HG03342 (cell line): ENCODE results near the gene STX10.

Source experiments
- ATAC-seq: cut with Tn5 transposase; IDR thresholded peaks from one replicate; pipeline ENCODE4 v1.9.1; 2021; ENCODE audit warnings: mild to moderate bottlenecking, moderate library complexity; ENCODE audit not compliant: unreplicated experiment

Gene STX10

DNA sequence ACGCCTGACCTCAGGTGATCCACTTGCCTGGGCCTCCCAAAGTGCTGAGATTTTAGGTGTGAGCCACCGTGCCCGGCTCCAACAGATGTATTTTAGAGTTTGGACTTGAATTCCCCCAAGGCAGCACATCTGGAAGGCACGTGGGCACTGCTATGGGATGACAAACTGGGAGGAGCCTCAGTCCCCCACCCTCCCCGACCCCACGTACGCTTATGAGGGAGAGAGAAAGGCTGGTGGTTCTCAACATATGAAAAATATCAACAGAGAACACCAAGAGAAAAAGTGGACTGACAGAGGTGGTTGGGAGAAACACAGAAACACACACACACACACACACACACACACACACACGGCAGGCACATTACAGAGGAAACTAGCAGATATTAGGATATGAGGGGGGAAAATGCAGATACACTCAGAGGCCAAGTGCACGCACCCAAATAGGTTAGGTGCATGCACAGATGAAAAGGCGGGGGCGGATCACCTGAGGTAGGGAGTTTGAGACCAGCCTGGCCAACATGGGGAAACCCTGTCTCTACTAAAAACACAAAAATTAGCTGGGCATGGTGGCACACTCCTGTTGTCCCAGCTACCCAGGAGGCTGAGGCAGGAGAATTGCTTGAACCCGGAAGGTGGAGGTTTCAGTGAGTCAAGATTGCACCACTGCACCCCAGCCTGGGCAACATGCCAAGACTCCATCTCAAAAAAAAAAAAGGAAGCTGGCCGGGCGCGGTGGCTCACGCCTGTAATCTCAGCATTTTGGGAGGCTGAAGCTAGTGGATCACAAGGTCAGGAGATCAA is 3.2 kb downstream of the STX10 start:
- ATAC-seq = no peak

DNA sequence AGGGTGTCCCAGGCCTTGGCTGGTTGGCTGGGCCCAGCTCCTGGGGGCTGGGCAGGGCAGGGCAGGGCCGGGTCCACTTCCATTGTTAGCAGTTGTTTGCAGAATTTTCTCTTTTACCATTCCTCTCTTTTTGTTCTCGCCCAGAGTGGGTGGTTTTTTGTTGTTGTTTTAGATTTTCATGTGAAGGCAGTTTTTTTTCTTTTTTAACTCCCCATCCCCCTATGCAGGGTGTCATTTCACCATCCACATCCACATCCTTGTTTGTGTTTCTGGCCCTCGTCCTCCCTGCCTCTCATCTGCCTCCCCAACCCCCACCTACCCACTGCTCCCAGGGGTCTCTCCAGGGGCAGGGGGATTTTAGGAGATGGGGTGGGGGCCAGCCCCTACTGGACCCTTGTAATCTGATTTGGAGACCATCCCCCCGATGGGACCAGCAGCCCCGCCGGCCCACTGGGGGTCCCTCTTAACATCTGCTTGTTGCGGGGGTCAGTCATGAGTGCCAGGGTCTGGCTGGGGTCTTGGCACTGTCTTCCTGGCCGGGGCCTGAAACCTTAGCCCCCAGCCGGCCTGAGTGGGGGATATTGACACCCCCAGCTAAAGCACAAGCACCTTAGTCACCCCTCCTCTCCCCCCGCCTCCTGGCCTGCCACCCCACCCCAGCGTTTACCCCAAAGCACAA is 10.4 kb downstream of the STX10 start:
- no peak for ATAC-seq

DNA sequence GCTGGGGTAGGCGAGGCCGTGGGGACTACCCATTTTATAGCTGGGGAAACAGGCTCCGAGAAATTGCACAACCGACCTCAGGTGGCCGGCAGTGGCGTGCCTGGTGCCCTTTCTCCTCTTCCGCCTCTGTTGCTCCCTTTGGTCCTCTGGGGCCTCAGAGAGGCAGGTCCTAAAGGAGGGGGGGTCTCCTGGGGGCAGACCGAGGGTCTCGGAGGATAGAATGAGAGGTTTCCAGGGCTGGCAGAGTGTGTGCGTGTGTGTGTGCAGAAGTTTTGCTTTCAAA is 11.3 kb downstream of the STX10 start:
- ATAC-seq = no peak

DNA sequence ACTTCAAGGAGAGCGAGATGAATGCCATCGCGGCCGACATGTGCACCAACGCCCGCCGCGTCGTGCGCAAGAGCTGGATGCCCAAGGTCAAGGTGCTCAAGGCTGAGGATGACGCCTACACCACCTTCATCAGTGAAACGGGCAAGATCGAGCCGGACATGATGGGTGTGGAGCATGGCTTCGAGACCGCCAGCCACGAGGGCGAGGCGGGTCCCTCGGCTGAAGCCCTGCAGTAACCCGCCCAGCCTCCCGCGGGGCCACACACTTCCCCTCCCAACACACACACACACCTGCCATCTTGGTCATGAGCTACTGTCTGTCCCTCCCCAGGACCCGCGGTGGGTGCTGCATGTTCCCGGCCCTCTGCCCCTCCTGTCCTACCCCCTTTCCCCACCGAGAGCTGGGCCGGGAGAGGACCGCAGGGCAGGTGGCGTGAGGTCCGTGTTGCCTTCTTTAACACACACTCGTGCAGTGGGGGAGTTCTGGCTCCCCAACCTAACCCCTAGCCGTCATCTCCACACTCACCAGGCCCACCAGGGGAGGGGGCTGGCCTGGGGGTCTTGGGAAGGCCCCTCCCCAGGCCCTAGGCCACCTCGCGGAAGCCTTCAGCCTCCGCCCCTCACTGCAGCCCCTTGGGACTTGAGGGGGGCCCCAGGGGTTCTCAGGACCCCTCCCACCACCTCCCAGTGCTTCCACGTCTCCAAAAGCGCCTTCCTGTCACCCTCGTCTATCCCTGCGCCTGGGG is 11.8 kb downstream of the STX10 start:
- ATAC-seq = no peak

DNA sequence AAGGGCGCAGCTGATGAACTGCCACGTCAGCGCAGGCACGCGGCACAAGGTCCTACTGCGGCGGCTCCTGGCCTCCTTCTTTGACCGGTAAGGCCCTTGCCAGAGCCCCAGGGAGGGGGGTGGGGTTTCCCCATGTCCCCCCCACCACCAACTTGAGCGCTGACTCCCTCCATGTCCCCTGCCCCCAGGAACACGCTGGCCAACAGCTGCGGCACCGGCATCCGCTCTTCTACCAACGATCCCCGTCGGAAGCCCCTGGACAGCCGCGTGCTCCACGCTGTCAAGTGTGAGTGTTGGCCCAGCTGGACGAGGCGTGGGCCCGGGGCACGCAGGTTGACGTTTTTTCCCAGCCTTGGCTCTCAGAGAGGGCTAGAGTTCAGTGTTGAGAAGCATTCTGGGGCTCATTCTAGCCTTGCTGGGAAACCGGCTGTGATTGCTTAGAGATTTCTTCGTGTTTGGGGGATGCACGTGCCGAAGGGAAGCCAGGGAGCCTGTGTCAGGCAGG is 12.8 kb downstream of the STX10 start:
- ATAC-seq = no peak

DNA sequence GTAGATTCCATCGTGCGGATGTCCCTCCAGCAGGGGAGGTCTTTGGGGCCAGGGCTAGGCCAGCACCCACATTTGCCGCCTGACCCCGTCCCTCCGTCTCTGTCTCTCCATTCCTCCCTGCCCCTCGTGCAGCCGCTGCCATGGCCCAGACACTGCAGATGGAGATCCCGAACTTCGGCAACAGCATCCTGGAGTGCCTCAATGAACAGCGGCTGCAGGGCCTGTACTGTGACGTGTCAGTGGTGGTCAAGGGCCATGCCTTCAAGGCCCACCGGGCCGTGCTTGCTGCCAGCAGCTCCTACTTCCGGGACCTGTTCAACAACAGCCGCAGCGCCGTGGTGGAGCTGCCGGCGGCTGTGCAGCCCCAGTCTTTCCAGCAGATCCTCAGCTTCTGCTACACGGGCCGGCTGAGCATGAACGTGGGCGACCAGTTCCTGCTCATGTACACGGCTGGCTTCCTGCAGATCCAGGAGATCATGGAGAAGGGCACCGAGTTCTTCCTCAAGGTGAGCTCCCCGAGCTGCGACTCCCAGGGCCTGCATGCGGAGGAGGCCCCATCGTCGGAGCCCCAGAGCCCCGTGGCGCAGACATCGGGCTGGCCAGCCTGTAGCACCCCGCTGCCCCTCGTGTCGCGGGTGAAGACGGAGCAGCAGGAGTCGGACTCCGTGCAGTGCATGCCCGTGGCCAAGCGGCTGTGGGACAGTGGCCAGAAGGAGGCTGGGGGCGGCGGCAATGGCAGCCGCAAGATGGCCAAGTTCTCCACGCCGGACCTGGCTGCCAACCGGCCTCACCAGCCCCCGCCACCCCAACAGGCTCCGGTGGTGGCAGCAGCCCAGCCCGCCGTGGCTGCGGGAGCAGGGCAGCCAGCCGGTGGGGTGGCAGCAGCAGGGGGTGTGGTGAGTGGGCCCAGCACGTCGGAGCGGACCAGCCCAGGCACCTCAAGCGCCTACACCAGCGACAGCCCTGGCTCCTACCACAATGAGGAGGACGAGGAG is 14.8 kb downstream of the STX10 start:
- ATAC-seq = no peak

DNA sequence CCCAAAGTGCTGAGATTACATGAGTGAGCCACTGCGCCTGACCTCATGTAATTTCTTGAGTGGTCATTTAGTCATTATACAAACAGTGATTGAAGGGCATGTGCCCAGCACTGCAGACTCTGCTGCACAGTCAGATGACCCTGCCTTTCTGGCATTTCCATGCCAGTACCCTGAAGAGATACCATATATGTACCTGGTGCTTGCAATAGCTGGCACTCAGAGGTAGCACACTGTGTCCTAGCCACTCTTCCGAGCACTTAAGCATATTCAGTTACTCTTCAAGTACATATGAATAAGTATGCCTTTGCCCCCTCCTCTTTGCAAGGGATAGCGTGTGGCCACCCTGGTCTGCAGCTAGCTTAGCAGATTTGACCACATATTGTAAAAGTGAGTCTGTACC is 15.5 kb downstream of the STX10 start:
- ATAC-seq = no peak

DNA sequence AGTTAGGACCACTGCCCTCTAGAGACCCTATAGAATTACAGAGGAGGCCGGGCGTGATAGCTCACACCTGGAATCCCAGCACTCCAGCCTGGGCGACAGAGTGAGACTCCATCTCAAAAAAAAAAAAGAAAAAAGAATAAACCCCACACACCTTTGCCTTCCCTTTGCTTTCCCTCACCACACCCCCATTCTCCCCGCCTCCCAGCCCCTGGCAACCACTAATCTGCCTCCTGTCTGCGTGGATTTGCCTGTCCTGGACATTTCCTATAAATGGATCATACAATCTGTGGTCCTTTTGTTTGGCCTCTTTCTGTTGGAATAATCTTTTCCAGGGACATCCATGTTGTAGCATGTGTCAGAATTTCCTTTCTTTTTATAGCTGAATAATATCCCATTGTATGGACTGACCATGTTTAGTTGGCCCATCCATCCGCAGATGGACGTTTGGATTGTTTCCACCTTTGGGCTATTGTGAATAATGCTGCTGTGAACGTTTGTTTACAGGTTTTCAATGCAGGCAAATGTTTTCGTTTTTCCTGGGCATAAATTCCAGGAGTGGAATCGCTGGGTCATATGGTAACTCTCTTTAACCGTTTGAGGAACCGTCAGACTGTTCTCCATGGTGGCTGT is 16.8 kb downstream of the STX10 start:
- no peak for ATAC-seq

DNA sequence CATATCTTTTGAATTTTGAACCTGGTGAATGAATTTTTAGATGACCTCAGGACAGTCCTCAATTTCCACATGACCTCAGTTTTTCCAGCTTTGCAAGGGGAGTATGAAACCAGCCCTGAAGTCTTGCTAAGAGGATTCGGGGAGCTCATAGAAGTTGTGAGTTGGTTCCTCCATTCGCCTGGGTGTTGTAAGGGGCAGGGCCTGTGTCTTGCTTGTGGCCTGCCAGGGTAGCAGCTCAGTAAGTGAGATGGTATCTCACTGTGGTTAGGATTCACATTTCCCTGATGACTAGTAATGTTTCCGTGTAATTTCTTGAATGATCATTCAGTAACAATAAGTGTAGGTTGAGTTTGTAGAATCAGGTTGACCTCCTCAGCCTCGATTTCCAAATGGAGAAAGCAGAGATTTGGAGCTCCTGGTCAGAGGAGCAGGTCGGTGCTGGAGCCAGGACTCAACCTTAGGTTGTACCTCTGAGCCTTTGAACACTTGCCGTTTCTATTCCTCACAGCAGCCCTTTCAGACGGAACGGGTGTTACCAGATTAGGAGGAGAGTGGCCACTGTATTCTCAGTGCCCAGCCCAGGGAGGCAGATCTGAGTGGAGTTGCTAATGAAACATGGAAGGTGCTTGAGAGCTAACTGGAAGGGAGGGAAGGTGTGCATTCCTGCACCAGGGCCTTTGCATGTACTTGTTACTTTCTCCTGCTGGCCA is 17.5 kb downstream of the STX10 start:
- ATAC-seq = no peak

DNA sequence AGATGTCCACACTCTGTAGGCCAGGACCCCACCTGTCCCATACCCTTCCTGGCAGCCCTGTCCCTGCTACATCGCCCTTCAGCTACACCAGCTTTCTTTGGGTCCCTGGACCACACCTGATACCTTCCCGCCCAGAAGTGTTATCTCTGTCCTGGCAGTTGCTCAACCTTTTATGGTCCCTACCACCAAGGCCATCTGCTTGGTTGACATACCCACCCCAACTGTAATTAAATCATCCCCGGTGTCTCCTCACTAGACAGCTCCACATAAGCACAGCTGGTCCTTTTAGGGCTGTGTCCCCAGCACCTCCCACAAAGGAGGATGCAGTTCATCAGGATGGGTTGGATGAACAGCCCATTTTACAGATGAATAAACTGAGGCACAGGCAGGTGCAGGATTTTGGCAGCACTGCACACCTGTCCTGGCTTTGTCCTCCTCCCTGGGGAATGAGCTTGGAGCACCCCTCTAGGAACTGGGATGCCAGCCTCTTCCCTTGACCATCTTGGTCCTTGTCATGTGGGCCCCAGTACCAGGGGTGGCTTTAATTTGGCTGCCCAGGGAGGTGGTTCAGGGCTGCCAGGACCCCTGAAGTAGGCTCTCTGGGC is 19.2 kb downstream of the STX10 start:
- no peak for ATAC-seq

DNA sequence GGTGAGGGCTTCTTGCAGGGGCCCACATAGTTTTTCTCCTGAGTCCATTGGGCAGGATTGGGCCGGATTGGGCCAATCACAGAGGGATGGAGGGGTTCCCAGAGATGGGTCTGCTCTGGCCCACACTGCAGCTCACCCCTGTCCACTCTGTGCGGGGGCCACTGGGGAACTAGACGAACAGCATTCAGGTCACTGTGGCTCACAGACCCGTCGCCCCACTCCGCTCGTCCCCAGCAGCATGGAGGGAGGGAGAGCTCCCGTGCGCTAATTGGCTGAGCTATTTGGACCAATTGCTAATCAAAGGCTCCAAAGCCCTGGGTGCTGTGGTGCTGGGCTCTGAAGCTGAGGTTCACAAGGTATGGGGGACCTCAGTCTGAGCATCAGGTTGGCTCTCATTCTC is 20.8 kb downstream of the STX10 start:
- ATAC-seq = no peak

DNA sequence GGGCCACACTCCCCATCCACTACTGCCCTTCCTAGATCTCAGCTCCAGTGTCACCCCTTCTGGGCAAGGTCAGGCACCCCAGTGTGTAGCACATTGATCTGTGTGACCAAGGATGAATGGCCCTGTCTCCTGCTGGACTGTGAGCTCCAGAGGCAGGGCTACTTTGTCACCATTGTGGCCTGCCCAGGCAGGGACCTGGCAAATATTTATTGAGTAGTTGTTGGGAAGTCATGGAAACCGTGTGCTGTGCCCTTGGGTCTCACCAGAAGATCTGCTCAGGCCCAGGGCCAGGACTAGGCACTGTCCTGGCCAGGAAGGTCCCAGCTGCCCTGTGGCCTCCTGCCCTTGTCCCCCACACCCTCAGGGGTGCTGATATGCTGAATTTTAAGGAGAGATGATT is 21.6 kb downstream of the STX10 start:
- no peak for ATAC-seq

DNA sequence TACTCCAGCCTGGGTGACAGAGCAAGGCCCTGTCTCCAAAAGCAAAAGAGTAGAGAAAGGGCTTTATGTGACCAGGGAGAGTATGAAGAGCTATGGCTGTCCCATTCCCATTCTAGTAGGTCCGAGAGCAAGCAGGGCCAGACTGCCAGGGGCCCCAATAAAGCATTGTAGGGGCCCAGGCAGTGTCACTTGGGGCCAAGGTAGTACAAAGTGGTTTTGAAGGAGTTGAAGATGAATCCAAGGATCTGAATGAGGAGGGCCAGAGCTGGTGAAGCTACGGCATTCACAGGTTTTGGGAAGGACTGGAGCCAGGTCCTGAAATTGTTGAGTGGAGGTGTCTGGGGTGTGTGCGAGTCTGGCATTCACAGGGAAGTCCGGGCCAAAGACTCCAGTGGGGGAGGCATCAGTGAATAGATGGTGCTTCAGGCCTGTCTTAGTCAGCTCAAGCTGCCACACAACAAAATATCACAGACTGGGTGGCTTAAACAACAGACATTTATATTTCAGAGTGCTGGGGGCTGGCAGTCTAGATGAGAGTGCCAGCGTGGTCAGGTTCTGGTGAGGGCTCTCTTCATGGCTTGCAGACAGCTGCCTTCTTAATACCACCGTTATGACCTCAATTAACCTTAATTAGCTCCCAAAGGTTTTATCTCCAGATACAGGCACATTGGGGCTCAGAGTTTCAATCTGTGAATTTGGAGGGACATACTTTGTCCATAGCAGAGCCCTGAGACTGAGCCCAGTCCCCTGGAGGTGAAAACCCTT is 22.2 kb downstream of the STX10 start:
- no peak for ATAC-seq

DNA sequence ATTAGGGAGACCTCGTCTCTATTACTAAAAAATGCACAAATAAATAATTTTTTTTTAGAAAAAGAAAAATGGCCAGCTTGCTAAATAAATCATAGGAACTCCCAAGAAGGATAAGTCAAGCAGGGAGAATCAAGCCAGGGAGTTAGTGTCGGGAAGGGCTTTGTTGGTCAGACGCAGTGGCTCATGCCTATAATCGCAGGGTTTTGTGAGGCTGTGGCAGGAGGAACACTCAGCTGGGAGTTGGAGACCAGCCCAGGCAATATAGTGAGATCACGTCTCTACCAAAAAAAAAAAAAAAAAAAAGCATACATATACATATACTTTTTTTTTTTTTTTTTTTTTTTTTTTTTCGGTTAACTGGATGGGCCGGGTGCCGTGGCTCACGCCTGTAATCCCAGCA is 23.1 kb downstream of the STX10 start:
- no peak for ATAC-seq

DNA sequence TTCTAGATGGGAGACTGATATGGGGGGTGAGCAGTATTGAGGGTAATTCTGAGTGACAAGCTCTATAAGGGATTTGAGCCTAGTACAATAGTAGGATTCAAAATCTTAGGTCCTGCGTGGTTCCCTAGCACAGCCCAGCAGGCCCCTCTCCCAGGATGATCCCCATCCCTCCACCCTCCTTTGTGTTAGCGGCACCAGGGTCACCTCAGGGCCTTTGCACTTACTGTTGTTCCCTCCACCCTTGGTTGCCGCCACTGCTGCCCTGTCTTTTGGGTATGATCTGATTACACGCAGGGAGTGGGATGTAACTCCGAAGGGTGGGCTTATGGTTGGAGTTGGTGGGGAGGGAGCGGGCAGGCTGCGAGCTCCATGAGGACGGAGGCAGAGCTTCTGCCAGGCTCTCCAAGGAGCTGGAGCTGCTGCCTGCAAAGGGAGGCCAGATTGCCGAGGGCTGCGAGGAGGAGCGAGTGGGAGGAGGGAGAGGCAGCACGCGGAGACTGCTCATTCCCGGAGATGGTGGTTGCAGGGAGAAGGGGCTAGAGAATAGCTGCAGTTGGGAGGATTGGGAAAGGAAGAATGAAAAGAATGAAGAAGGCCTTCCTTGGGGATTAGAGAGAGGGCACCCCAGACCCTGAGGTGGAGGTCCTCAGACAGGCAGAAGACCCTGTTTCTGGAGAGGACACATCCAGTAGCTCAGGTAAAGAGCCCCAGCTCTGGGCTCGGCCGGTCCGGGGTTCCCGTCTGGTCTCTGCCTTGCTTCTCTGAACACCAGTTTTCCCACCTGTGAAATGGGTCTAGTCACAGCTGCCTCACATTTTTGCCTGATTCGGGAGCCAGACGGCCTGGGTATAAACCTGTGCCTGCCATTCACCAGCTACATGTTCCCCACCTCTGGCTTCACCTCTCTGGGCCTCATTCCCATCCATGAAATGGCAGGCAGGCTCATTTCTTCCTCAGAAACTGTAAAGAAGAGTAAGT is 26.9 kb downstream of the STX10 start:
- ATAC-seq = no peak

DNA sequence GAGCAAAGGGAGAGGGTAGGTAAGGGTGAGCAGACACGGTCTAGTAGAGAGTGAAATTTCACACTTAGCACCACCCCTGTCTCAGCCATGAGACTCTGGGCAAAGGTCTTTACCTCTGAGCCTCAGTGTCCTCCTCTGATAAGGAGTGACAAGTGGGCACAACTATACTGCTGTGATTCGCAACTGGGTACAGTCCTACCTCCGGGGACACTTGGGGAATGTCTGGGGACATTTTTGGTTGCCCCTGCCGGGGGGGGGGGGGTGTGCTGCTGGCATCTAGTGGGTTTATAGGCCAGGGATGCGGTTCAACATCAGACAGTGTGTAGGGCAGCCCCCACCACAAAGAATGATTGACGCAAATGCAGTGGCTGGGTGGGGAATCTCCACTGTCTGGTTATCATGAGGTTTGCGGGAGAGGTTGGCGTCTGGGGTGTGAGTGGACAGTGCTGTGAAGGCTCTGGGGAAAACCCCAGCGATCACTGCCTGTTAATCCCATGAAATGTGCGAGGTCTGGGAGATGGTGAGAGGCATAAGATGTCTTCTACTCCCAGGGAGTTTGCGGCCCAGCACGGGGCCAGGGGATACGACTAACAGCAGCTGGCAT is 27.8 kb downstream of the STX10 start:
- ATAC-seq = no peak
